Glutamatergic neuron (in vitro differentiated cells): ENCODE measurements around the gene PALLD. TPM values are rescaled to one million over a fixed set of nuclear protein-coding genes. Genes with fewer than 3 reads are reported as not detected.

ENCODE experiments used
- DNase-seq: peaks from one replicate; pipeline ENCODE4 v3.0.0; 2022
- H3K27ac Mint-ChIP-seq: one replicate; pipeline ENCODE4 v1.8.0; 2020; ENCODE audit warnings: mild to moderate bottlenecking, mixed read lengths, inconsistent platforms; ENCODE audit not compliant: unreplicated experiment
- H3K27me3 Mint-ChIP-seq: one replicate; pipeline ENCODE4 v1.8.0; 2020; ENCODE audit warnings: mild to moderate bottlenecking, moderate library complexity, mixed read lengths, inconsistent platforms; ENCODE audit not compliant: unreplicated experiment
- H3K36me3 Mint-ChIP-seq: one replicate; pipeline ENCODE4 v1.8.0; 2020; ENCODE audit warnings: mild to moderate bottlenecking, mixed read lengths, inconsistent platforms; ENCODE audit not compliant: unreplicated experiment
- H3K4me1 Mint-ChIP-seq: one replicate; pipeline ENCODE4 v1.8.0; 2020; ENCODE audit warnings: mild to moderate bottlenecking, low read depth, mixed read lengths, inconsistent platforms; ENCODE audit not compliant: unreplicated experiment
- H3K4me3 Mint-ChIP-seq: one replicate; pipeline ENCODE4 v1.8.0; 2020; ENCODE audit warnings: mild to moderate bottlenecking, mixed read lengths, inconsistent platforms; ENCODE audit not compliant: unreplicated experiment
- H3K9me3 Mint-ChIP-seq: one replicate; pipeline ENCODE4 v1.8.0; 2020; ENCODE audit warnings: mild to moderate bottlenecking, moderate library complexity, mixed read lengths, inconsistent platforms; ENCODE audit not compliant: unreplicated experiment
- total RNA-seq: library from RNA; stranded (reverse); fragmentation: NEBNext Ultra II Directional; extraction: Animal tissue kit (Norgen Biotek cat#: 25700); gene quantifications from one replicate; pipeline ENCODE4 v1.2.1, GENCODE V29; 2021; ENCODE audit not compliant: unreplicated experiment
- TF ChIP-seq, protein P1 (sequence below): fragments of 200-600 bp; sonication (generic); IDR thresholded peaks from one replicate; pipeline ENCODE4 v1.5.0; 2021; ENCODE audit not compliant: partially characterized antibody, unreplicated experiment

The PALLD gene
- total RNA-seq, 1 donor from 2014 or later: 37.5 TPM

DNA sequence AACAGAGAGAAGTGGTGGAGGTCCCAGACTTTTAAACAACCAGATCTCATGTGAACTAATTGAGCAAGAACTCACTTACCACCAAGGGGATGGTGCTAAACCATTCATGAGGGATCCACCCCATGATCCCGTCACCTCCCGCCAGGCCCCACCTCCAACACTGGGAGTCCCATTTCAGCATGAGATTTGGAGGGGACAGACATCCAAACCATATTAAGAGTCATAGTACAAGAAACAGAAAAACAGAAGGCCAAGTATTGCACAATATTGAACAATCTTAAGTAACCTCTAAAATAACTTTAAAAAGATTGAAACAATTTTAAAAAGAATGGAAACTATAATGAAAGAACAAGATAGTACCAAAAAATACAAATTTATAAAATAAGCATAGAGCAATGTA lies 403.2 kb downstream of the PALLD start:
- Mint-ChIP-seq H3K27ac (no peak overlapping the region), H3K36me3 (no peaks in the 10 kb centered on the region), H3K4me3 (no peak overlapping the region), H3K4me1 (no peaks in the 10 kb centered on the region), H3K9me3 (no peaks in the 10 kb centered on the region), H3K27me3 (no peaks in the 10 kb centered on the region)
- DNase-seq: no peak
- TF ChIP-seq, protein P1, sequence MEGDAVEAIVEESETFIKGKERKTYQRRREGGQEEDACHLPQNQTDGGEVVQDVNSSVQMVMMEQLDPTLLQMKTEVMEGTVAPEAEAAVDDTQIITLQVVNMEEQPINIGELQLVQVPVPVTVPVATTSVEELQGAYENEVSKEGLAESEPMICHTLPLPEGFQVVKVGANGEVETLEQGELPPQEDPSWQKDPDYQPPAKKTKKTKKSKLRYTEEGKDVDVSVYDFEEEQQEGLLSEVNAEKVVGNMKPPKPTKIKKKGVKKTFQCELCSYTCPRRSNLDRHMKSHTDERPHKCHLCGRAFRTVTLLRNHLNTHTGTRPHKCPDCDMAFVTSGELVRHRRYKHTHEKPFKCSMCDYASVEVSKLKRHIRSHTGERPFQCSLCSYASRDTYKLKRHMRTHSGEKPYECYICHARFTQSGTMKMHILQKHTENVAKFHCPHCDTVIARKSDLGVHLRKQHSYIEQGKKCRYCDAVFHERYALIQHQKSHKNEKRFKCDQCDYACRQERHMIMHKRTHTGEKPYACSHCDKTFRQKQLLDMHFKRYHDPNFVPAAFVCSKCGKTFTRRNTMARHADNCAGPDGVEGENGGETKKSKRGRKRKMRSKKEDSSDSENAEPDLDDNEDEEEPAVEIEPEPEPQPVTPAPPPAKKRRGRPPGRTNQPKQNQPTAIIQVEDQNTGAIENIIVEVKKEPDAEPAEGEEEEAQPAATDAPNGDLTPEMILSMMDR: no peak

- TF ChIP-seq, protein P1: no peak
- no peak for DNase-seq
- Mint-ChIP-seq H3K27me3 (no peaks in the 10 kb centered on the region), H3K4me3 (no peak overlapping the region), H3K36me3 (no peaks in the 10 kb centered on the region), H3K4me1 (peaks cover 5% of the 10 kb centered on the region), H3K9me3 (peaks cover 2% of the 10 kb centered on the region), H3K27ac (no peak overlapping the region)
Observed at GRCh38 chr4:168907119-168907698, 410.4 kb downstream of the PALLD start.

DNA sequence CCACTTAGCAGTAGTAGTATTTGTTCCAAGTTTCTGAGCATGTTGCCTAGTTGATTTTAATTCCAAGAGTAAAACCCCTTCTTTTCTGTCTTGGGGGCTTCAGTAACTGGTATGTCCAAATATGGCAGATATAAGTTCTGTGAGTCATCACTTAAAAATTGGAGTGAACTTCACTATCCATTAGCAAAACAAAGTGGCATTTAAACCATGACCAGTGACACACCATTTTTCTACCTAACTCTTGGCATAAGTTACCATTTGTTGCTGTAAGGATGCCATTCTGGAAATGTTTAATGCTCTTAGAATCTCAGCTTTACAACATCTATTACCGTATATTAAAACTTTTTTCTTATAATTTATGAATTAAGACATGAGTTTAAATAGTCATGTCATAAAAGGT lies 411.2 kb downstream of the PALLD start:
- Mint-ChIP-seq H3K9me3 (peaks cover 2% of the 10 kb centered on the region), H3K4me3 (no peak overlapping the region), H3K36me3 (no peaks in the 10 kb centered on the region), H3K4me1 (peaks cover 5% of the 10 kb centered on the region), H3K27ac (no peak overlapping the region), H3K27me3 (no peaks in the 10 kb centered on the region)
- TF ChIP-seq, protein P1: no peak
- DNase-seq: no peak

GRCh38 chr4:168908851-168909273 lies 412.0 kb downstream of the PALLD start:
- H3K9me3 Mint-ChIP-seq: peaks cover 2% of the 10 kb centered on the region
- H3K4me1 Mint-ChIP-seq: peaks cover 5% of the 10 kb centered on the region
- no peak overlapping the region for H3K27ac Mint-ChIP-seq
- TF ChIP-seq, protein P1: no peak
- no peak for DNase-seq
- no peaks in the 10 kb centered on the region for H3K27me3 Mint-ChIP-seq
- H3K36me3 Mint-ChIP-seq: no peaks in the 10 kb centered on the region
- H3K4me3 Mint-ChIP-seq: no peak overlapping the region

DNA sequence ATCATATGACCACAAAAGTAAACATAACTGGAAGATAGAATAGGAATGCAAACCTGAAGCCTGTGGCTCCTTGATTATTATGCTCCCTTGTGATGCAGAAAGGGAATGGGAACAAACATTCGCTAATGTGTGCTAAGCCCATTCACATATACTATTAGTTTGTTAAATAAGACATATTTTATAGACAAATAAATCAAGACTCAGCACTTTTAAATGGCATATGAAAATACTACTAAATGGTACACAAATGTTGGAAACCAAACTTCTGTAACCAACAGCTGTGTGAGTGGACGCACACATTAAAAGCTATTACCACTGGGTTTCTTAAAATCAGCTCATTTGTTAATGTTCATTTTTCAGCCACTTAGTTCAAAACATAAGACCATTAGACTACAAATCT lies 417.2 kb downstream of the PALLD start:
- Mint-ChIP-seq H3K27me3 (peaks cover 2% of the 10 kb centered on the region), H3K9me3 (no peaks in the 10 kb centered on the region), H3K4me3 (no peak overlapping the region), H3K4me1 (no peaks in the 10 kb centered on the region), H3K36me3 (no peaks in the 10 kb centered on the region), H3K27ac (no peak overlapping the region)
- TF ChIP-seq, protein P1: no peak
- DNase-seq: no peak
